Liver (tissue), 9 donors: ENCODE measurements around the gene MAP6. TPM values are rescaled to one million over a fixed set of nuclear protein-coding genes. Genes with fewer than 3 reads are reported as not detected.

ENCODE experiments used
- DNase-seq: peaks from one replicate; pipeline ENCODE4 v3.0.0-alpha.2; 2017; ENCODE audit warnings: low spot score
- H3K27ac ChIP-seq, 2 donors: one replicate each; pipeline ENCODE4 v1.7.0; 2013; ENCODE audit warnings: inconsistent platforms in 2 of 2, low read length in 2 of 2, control low read depth in 1 of 2, low read depth in 1 of 2, mild to moderate bottlenecking in 1 of 2
- H3K27me3 ChIP-seq, 4 donors: one replicate each; pipeline versions ENCODE4 v1.6.1 to v1.7.0; 2013; ENCODE audit warnings: low read length in 3 of 4, inconsistent platforms in 1 of 4, mild to moderate bottlenecking in 1 of 4, moderate library complexity in 1 of 4; ENCODE audit not compliant: control insufficient read depth in 4 of 4, insufficient read depth in 4 of 4
- H3K36me3 ChIP-seq, 4 donors: one replicate each; pipeline versions ENCODE4 v1.6.1 to v1.7.0; 2013; ENCODE audit warnings: low read length in 3 of 4, mild to moderate bottlenecking in 3 of 4, low read depth in 1 of 4, moderate library complexity in 1 of 4; ENCODE audit not compliant: control insufficient read depth in 4 of 4, insufficient read depth in 3 of 4
- H3K4me1 ChIP-seq, 4 donors: one replicate each; pipeline versions ENCODE4 v1.6.1 to v1.7.0; 2013; ENCODE audit warnings: low read length in 3 of 4, mild to moderate bottlenecking in 3 of 4, moderate library complexity in 1 of 4; ENCODE audit not compliant: control insufficient read depth in 4 of 4, insufficient read depth in 4 of 4
- H3K4me3 ChIP-seq, 3 donors: one replicate each; pipeline versions ENCODE4 v1.6.1 to v1.7.0; 2013; ENCODE audit warnings: low read length in 3 of 3, control low read depth in 1 of 3, low read depth in 1 of 3, mild to moderate bottlenecking in 1 of 3
- H3K9ac ChIP-seq, 2 donors: one replicate each; pipeline ENCODE4 v1.7.0; 2013; ENCODE audit warnings: low read length in 2 of 2, mild to moderate bottlenecking in 2 of 2, moderate library complexity in 2 of 2, control low read depth in 1 of 2, low read depth in 1 of 2
- H3K9me3 ChIP-seq, 4 donors: one replicate each; pipeline versions ENCODE4 v1.6.1 to v1.7.0; 2013; ENCODE audit warnings: low read length in 3 of 4; ENCODE audit not compliant: control insufficient read depth in 4 of 4
- ATF3 ChIP-seq: IDR thresholded peaks from 2 replicates; pipeline ENCODE4 v1.6.1; 2016; ENCODE audit warnings: antibody characterized with exemption
- CTCF ChIP-seq: fragments of 150-350 bp; IDR thresholded peaks from 2 replicates; pipeline ENCODE4 v1.5.1; 2017; ENCODE audit warnings: improper control_type of control experiment, low read depth, low read length; ENCODE audit not compliant: missing input control
- EGR1 ChIP-seq, 2 donors: IDR thresholded peaks; 2 replicates each; pipeline ENCODE4 v1.6.1; 2016 to 2018; ENCODE audit warnings: antibody characterized with exemption in 2 of 2, low read depth in 2 of 2
- GABPA ChIP-seq, 2 donors: IDR thresholded peaks in 1 of 2; conservative IDR thresholded peaks in 1 of 2; 2 replicates each; pipeline ENCODE4 v1.6.1; 2016; ENCODE audit warnings: antibody characterized with exemption in 2 of 2, mild to moderate bottlenecking in 1 of 2, moderate library complexity in 1 of 2
- HNF4A ChIP-seq, 2 donors: conservative IDR thresholded peaks; 2 replicates each; pipeline ENCODE4 v1.6.1; 2016; ENCODE audit warnings: antibody characterized with exemption in 2 of 2, mild to moderate bottlenecking in 2 of 2
- HNF4G ChIP-seq: IDR thresholded peaks from 2 replicates; pipeline ENCODE4 v1.6.1; 2016; ENCODE audit warnings: antibody characterized with exemption
- JUND ChIP-seq, 2 donors: IDR thresholded peaks; 2 replicates each; pipeline ENCODE4 v1.6.1; 2016; ENCODE audit warnings: antibody characterized with exemption in 2 of 2
- MAX ChIP-seq: IDR thresholded peaks from 2 replicates; pipeline ENCODE4 v1.6.1; 2016; ENCODE audit warnings: antibody characterized with exemption
- NR2F2 ChIP-seq: IDR thresholded peaks from 2 replicates; pipeline ENCODE4 v1.6.1; 2016; ENCODE audit warnings: antibody characterized with exemption
- RAD21 ChIP-seq, 2 donors: IDR thresholded peaks; 2 replicates each; pipeline ENCODE4 v1.6.1; 2016; ENCODE audit warnings: antibody characterized with exemption in 2 of 2, mild to moderate bottlenecking in 2 of 2
- REST ChIP-seq: IDR thresholded peaks from 2 replicates; pipeline ENCODE4 v1.6.1; 2016; ENCODE audit warnings: antibody characterized with exemption, mild to moderate bottlenecking
- RXRA ChIP-seq, 2 donors: IDR thresholded peaks; 2 replicates each; pipeline ENCODE4 v1.6.1; 2017 to 2018; ENCODE audit warnings: antibody characterized with exemption in 2 of 2, mild to moderate bottlenecking in 1 of 2
- SP1 ChIP-seq: IDR thresholded peaks from 2 replicates; pipeline ENCODE4 v1.6.1; 2018; ENCODE audit warnings: antibody characterized with exemption, mild to moderate bottlenecking
- TAF1 ChIP-seq: conservative IDR thresholded peaks from 2 replicates; pipeline ENCODE4 v1.6.1; 2016; ENCODE audit warnings: antibody characterized with exemption, mild to moderate bottlenecking
- YY1 ChIP-seq: IDR thresholded peaks from 2 replicates; pipeline ENCODE4 v1.6.1; 2016; ENCODE audit warnings: antibody characterized with exemption, mild to moderate bottlenecking
- ZBTB33 ChIP-seq: IDR thresholded peaks from 2 replicates; pipeline ENCODE4 v1.6.1; 2016; ENCODE audit warnings: antibody characterized with exemption
- WGBS: extraction: QIAGEN DNeasy Blood & Tissue Kit; methylation state at CpG from one replicate; pipeline ENCODE4 v1.1.7; 2013; 5-methylcytosine and 5-hydroxymethylcytosine counted together
- polyA plus RNA-seq, 2 donors: library from polyadenylated mRNA; stranded (reverse) in 1 of 2; unstranded in 1 of 2; fragments of 200-250 nt in 1 of 2; fragments of >200 nt in 1 of 2; fragmentation: Nextera tagmentation in 1 of 2; extraction: Ambion mirVana in 1 of 2; gene quantifications; one replicate each; pipeline versions ENCODE4 v1.2.1 to v1.2.3, GENCODE V29; 2013 to 2015
- total RNA-seq, 2 donors: library from RNA; depleted of rRNA; stranded (reverse); fragments of >200 nt; gene quantifications; one replicate each; pipeline ENCODE4 v1.2.3, GENCODE V29; 2014
- donor health status: healthy.
- donor health status: healthy.
- donor health status: healthy.
- donor health status: healthy.
- donor health status: healthy.

MAP6 gene
- total and polyA plus RNA-seq, 4 donors = 0.22 to 0.36 (median 0.24) TPM

- WGBS = 83% methylated on average over 7 of the region's 7 CpGs
- no peak for DNase-seq
- H3K4me1 ChIP-seq = peaks cover 0 to 6% (median 3%) of the 10 kb centered on the region in 4 donors
- no peaks in the 10 kb centered on the region for H3K27me3 ChIP-seq
- no peak for TF ChIP-seq ZBTB33
- TF ChIP-seq REST = no peak
- no peak for TF ChIP-seq GABPA (IDR thresholded peaks at IDR 0.05 in 1 of 2, conservative IDR thresholded peaks at IDR 0.05 in 1 of 2)
- no peak for TF ChIP-seq YY1
- no peak for TF ChIP-seq HNF4A (conservative IDR thresholded peaks at IDR 0.05)
- TF ChIP-seq SP1 = no peak
- TF ChIP-seq TAF1 = no peak
- TF ChIP-seq CTCF = no peak
- TF ChIP-seq HNF4G = no peak
- no peak for TF ChIP-seq MAX
- no peak for TF ChIP-seq JUND (IDR thresholded peaks at IDR 0.05)
- TF ChIP-seq RXRA (IDR thresholded peaks at IDR 0.05) = no peak
- no peak overlapping the region for H3K9ac ChIP-seq
- no peaks in the 10 kb centered on the region for H3K36me3 ChIP-seq
- H3K4me3 ChIP-seq = no peak overlapping the region
- H3K27ac ChIP-seq = no peak overlapping the region
- H3K9me3 ChIP-seq = no peaks in the 10 kb centered on the region
Measured at GRCh38 chr11:75703695-75704237, 34.9 kb upstream of the MAP6 start.

- Histone ChIP-seq H3K4me3 (no peak overlapping the region), H3K36me3 (no peaks in the 10 kb centered on the region), H3K27ac (no peak overlapping the region), H3K4me1 (peaks cover 0 to under 1% (median under 1%) of the 10 kb centered on the region in 4 donors), H3K9me3 (no peaks in the 10 kb centered on the region), H3K27me3 (no peaks in the 10 kb centered on the region), H3K9ac (no peak overlapping the region)
- WGBS = 89% methylated on average over 2 of the region's 2 CpGs
- no peak for DNase-seq
- TF ChIP-seq EGR1 (IDR thresholded peaks at IDR 0.05; ENCODE audit: low read depth in 2 of 2) (no peak), GABPA (IDR thresholded peaks at IDR 0.05 in 1 of 2, conservative IDR thresholded peaks at IDR 0.05 in 1 of 2) (no peak), TAF1 (no peak), HNF4G (no peak), ZBTB33 (no peak), NR2F2 (no peak), SP1 (no peak), CTCF (no peak), RAD21 (IDR thresholded peaks at IDR 0.05) (no peak), ATF3 (no peak)
Measured at GRCh38 chr11:75700940-75701339, 32.1 kb upstream of the MAP6 start.
